ENCODE results near the gene CALY.

Gene CALY

GRCh38 chr10:133312769-133313145 lies 23.9 kb downstream of the CALY start:
- Mint-ChIP-seq H3K36me3 (ENCODE audit: low read depth) (peaks cover 16% of the 10 kb centered on the region), H3K27me3 (ENCODE audit: low read depth, poor library complexity) (peaks cover 3% of the 10 kb centered on the region), H3K4me1 (peaks cover 13% of the 10 kb centered on the region), H3K9me3 (no peaks in the 10 kb centered on the region), H3K4me3 (no peak overlapping the region), H3K27ac (no peak overlapping the region)
- no peak for TF ChIP-seq CTCF (IDR thresholded peaks at IDR 0.05)
- DNase-seq, result no peak

GRCh38 chr10:133312016-133312768 lies 24.5 kb downstream of the CALY start:
- Mint-ChIP-seq H3K36me3 (ENCODE audit: low read depth) (peaks cover 16% of the 10 kb centered on the region), H3K27me3 (ENCODE audit: low read depth, poor library complexity) (peaks cover 3% of the 10 kb centered on the region), H3K4me3 (no peak overlapping the region), H3K27ac (no peak overlapping the region), H3K9me3 (no peaks in the 10 kb centered on the region), H3K4me1 (peaks cover 19% of the 10 kb centered on the region)
- TF ChIP-seq CTCF (IDR thresholded peaks at IDR 0.05), result no peak
- DNase-seq, result no peak

- H3K9me3 Mint-ChIP-seq, result no peaks in the 10 kb centered on the region
- peaks cover 16% of the 10 kb centered on the region for H3K36me3 Mint-ChIP-seq (ENCODE audit: low read depth)
- H3K27ac Mint-ChIP-seq, result no peak overlapping the region
- no peak for DNase-seq
- peaks cover 24% of the 10 kb centered on the region for H3K4me1 Mint-ChIP-seq
- no peak overlapping the region for H3K4me3 Mint-ChIP-seq
- TF ChIP-seq CTCF (IDR thresholded peaks at IDR 0.05), result no peak
- H3K27me3 Mint-ChIP-seq (ENCODE audit: low read depth, poor library complexity), result peaks cover 3% of the 10 kb centered on the region
Measured at GRCh38 chr10:133311570-133311969, 25.1 kb downstream of the CALY start.

- Mint-ChIP-seq H3K27ac (no peak overlapping the region), H3K36me3 (ENCODE audit: low read depth) (peaks cover 16% of the 10 kb centered on the region)
Measured at GRCh38 chr10:133310789-133311188, 25.9 kb downstream of the CALY start.

GRCh38 chr10:133310399-133310755 lies 26.3 kb downstream of the CALY start:
- H3K4me1 Mint-ChIP-seq, result peaks cover 35% of the 10 kb centered on the region
- TF ChIP-seq CTCF (IDR thresholded peaks at IDR 0.05), result no peak
- H3K27me3 Mint-ChIP-seq (ENCODE audit: low read depth, poor library complexity), result peaks cover 3% of the 10 kb centered on the region
- H3K4me3 Mint-ChIP-seq, result no peak overlapping the region
- H3K9me3 Mint-ChIP-seq, result no peaks in the 10 kb centered on the region
- peaks cover 19% of the 10 kb centered on the region for H3K36me3 Mint-ChIP-seq (ENCODE audit: low read depth)
- H3K27ac Mint-ChIP-seq, result no peak overlapping the region
- DNase-seq, result no peak

More at GRCh38 chr10:133310789-133311188, 25.9 kb downstream of the CALY start:
- no peak overlapping the region for H3K4me3 Mint-ChIP-seq
- H3K9me3 Mint-ChIP-seq, result no peaks in the 10 kb centered on the region
- H3K4me1 Mint-ChIP-seq, result peaks cover 31% of the 10 kb centered on the region
- H3K27me3 Mint-ChIP-seq (ENCODE audit: low read depth, poor library complexity), result peaks cover 3% of the 10 kb centered on the region
- DNase-seq, result no peak
- no peak for TF ChIP-seq CTCF (IDR thresholded peaks at IDR 0.05)
